VCaP (cell line): ENCODE measurements around the gene SUN5.

Experiments used
- H3K27ac ChIP-seq: fragments of 450-650 bp; 2 replicates; pipeline ENCODE4 v1.5.1; 2017
- TF ChIP-seq, protein P1 (sequence below): fragments of 450-650 bp; conservative IDR thresholded peaks from 2 replicates; pipeline ENCODE4 v1.5.1; 2017; ENCODE audit warnings: mild to moderate bottlenecking, moderate library complexity

The SUN5 gene

DNA sequence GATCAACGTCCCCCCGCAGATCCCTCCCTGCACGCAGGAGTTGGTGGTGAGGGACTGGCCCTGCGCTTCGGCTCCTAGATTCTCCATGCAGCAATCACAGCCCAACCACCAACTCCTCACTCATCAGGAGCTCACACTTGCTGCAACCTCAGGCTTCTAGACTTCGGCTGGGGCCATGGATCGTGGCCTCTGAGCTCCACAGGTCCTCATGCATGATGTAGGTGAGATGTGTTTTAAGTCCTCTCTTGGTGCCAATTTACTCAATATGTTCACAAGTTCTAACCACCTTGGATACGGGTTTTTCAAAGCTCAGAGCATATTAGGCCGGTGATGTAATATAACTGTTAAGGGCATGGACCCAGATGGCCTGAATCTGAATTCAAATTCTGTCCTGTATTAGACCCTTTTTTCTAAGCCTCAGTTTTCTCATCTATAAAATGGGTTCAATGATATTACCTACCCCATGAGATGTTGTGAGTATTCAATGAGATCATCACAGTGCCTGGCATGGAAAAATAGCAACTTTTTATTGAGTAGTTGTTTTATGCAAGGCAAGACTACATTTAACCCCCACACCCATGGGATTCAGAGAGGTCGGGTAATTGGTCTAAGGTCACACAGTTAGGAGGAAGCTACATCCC, 31.0 kb downstream of the SUN5 start:
- TF ChIP-seq, protein P1, sequence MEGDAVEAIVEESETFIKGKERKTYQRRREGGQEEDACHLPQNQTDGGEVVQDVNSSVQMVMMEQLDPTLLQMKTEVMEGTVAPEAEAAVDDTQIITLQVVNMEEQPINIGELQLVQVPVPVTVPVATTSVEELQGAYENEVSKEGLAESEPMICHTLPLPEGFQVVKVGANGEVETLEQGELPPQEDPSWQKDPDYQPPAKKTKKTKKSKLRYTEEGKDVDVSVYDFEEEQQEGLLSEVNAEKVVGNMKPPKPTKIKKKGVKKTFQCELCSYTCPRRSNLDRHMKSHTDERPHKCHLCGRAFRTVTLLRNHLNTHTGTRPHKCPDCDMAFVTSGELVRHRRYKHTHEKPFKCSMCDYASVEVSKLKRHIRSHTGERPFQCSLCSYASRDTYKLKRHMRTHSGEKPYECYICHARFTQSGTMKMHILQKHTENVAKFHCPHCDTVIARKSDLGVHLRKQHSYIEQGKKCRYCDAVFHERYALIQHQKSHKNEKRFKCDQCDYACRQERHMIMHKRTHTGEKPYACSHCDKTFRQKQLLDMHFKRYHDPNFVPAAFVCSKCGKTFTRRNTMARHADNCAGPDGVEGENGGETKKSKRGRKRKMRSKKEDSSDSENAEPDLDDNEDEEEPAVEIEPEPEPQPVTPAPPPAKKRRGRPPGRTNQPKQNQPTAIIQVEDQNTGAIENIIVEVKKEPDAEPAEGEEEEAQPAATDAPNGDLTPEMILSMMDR, result no peak
- H3K27ac ChIP-seq, result no peak overlapping the region

DNA sequence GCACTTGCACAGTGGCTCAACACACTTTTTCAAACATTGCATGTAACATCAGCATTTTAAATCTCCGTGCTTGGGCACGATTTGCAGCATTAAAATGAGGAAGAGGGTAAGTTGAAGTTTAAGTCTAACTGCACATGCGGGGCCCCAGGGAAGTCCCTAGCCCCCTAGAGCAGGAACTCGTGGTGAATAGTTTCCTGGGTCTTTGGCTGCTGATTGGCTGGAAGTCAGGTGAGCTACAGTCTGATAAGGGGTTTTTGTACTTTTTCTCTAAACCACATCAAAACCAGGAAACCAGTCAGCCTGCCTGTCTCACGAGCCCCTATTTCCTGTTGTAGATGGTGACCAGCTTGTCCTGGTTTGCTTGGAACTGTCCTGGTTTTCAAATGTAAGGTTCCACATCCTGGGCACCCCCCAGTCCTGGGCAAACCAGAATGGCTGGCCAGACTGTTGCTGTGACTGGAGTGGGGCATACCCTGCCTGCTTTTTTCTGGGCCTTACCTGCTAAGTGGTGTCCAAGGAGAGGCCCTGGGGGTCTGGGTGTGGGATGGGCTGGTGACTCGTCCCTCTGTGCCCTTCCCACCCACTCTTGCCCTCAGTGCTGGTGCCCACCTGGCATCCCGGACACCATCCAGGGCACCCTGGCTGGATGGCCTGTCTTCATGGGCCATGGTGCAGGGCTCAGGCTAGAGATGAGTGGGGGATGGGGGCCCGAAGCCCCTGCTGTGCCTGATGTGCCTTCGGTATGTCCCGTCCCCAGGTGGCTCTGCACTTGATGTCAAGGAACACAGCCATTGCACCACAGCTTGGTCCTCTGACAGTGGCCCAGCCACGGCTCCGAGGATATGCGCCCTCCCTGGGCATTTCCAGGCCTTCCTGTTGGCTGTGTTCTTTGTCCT, 31.8 kb downstream of the SUN5 start:
- no peak overlapping the region for H3K27ac ChIP-seq
- TF ChIP-seq, protein P1, result no peak

DNA sequence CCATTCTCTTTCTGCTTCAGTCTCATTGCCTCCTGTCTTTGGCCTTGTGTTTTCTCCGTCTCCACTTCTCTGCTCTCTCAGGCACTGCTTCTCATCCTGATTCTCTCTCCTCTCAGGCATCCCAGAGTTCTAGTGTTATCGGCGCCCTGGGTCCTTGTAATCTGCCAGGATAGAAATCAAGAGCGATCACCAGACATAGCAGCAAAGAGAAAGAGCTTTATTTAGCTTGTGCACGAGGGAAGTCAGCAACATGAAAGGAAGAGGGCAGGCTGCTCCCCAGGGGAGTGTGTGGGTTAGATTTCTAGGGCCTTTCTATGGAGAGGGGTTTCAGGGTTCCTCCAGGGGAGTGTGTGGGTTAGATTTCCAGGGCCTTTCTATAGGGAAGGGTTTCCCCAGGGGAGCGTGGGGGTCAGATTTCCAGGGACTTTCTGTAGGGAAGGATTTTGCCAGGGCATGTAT, 32.5 kb downstream of the SUN5 start:
- TF ChIP-seq, protein P1, result no peak
- H3K27ac ChIP-seq, result no peak overlapping the region

DNA sequence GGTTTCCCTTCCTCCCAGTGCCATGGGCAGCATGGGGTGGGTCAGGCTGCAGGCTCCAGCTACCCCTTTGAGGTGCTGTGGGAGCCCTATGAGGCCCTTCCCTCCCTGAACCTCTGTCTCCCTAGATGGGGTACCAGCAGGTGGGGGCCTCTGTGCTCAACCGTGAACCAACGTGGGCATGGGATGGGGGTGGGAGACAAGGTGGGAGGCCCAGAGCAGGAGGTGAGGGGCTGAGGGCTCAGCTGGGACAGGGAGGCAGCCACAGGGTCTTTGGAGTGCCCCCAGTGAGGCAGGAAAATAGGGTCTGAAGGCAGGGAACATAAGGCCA, 33.3 kb downstream of the SUN5 start:
- no peak overlapping the region for H3K27ac ChIP-seq
- TF ChIP-seq, protein P1, result no peak

DNA sequence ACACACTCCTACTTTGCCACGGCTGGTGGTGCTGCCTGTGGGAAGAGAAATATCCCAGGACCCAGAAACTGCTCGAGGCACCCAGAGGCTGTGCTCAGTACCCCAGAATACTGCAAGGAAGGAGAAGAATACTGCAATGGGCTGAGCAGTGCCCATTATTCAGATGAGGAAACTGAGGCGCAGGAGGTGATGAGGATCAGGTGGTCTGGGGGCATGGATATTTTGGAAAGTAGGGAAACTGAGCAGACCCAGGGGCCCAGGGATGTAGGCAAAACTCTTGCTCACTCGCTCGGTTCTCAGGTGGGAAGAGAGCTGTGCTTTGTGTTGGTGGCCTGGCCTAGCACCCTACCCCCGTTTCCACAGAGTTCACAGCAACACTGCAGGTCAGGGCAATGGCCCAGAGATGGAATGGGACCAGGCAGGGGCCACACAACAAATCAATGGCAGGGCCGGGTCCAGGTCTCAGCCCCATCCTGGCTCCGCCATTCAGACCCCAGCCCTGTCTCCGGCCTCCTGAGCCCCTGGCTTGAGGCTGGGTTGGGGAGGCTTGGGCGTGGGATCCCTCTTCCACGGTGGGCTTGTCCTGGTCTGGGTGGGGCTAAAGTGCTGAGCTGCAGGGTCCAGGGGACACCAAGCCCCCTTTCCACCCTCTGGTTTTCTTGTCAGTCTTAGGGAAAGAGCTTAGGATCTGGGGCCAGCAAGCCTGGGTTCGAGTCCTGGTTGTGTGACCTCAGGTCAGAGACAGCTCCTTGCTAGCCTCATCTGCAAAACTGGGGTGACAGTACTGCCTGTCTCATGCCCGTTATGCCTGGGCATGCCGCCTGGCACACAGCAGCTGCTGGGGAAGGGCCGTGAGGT, 33.9 kb downstream of the SUN5 start:
- H3K27ac ChIP-seq, result no peak overlapping the region
- TF ChIP-seq, protein P1, result no peak

DNA sequence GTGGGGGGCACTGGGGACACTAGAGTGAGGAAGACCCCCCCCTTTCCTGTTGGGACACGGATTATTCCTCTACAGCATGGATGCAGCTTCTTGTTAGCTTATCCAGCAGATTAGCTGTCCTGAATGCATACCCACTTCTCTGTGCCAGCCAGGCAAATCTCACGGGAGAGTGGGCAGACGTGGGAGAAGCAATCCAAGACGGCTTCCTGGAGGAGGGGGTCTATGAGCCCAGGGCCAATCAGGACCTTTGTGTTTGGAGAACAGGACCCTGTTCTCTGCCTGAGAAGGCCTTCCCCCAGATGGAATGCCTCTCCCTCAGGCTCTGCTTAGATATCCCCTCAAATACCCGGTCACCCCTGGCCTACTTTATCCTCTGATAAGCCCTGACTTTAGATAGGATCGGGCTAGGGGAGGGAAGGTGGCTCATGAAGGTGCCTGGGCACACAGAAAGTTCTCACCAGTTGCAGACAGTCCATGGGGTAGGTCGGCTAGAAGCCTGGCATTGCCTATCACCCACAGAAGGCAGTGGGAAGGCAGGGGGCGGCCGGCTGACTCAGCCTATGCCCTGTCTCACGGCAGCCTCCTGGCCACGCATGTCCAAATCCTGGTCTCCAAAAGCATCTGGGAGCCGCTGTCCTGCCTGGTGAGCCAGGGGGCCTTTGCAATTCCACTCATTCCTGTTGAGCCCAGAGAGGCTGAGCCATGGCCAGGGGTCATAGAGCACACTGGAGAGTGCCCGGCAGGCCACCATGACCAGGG, 34.7 kb downstream of the SUN5 start:
- H3K27ac ChIP-seq, result no peak overlapping the region
- TF ChIP-seq, protein P1, result no peak
